Adrenal gland (tissue), 12 donors: ENCODE data around the gene FOXO3. TPM values are rescaled to one million over a fixed set of nuclear protein-coding genes. Genes with fewer than 3 reads are reported as not detected.

ENCODE experiments used
- DNase-seq, 7 donors: peaks; one replicate each; pipeline ENCODE4 v3.0.0-alpha.2; 2019 to 2020
- H3K27ac ChIP-seq, 5 donors: fragments of 200-600 bp; sonication (generic) in 4 of 5; 1 replicate in 3 of 5; 2 replicates in 2 of 5; pipeline versions ENCODE4 v1.5.1 to v1.8.0; 2016 to 2020; ENCODE audit warnings: mild to moderate bottlenecking in 1 of 5
- H3K27me3 ChIP-seq: fragments of 200-600 bp; 2 replicates; pipeline ENCODE4 v1.8.0; 2021
- H3K36me3 ChIP-seq, 2 donors: fragments of 200-600 bp; replicated peaks in 1 of 2; 1 replicate in 1 of 2; 2 replicates in 1 of 2; pipeline versions ENCODE4 v1.5.1 to v1.8.0; 2018 to 2022
- H3K4me1 ChIP-seq, 2 donors: fragments of 200-600 bp; replicated peaks in 1 of 2; 1 replicate in 1 of 2; 2 replicates in 1 of 2; pipeline versions ENCODE4 v1.5.1 to v1.8.0; 2018 to 2021
- H3K4me3 ChIP-seq, 4 donors: fragments of 200-600 bp; sonication (generic) in 3 of 4; one replicate each; pipeline ENCODE4 v1.5.1; 2016 to 2018
- H3K9me3 ChIP-seq, 3 donors: fragments of 200-600 bp; sonication (generic) in 1 of 3; replicated peaks in 1 of 3; 1 replicate in 2 of 3; 2 replicates in 1 of 3; pipeline versions ENCODE4 v1.5.1 to v1.8.0; 2016 to 2021
- POLR2A ChIP-seq, 2 donors: fragments of 450-650 bp; IDR thresholded peaks; one replicate each; pipeline ENCODE4 v1.6.1; 2017; ENCODE audit warnings: antibody characterized with exemption in 2 of 2, mild to moderate bottlenecking in 2 of 2, moderate library complexity in 1 of 2
- WGBS, 4 donors: extraction: QIAGEN DNeasy Blood & Tissue Kit in 2 of 4; methylation state at CpG; one replicate each; pipeline versions ENCODE4 v1.1.5 to v1.1.7; 2013 to 2017; 5-methylcytosine and 5-hydroxymethylcytosine counted together
- intact Hi-C, 2 donors: fragments of 100-400 bp; cut with DNase I; formaldehyde crosslinking; loops; one replicate each; pipeline versions ENCODE4 v1.14.1 to v1.15.0; 2022 to 2023
- polyA plus RNA-seq, 3 donors: library from polyadenylated mRNA; stranded (reverse); fragments of 200-250 nt in 2 of 3; fragments of 350-450 nt in 1 of 3; fragmentation: Illumina TruSeq in 1 of 3; extraction: RNeasy Lipid Tissue Mini Kit (QIAGEN cat#74804) in 1 of 3; gene quantifications; one replicate each; pipeline ENCODE4 v1.2.3, GENCODE V29; 2013 to 2014
- total RNA-seq, 9 donors: library from RNA; depleted of rRNA in 4 of 9; stranded (reverse); fragments of >200 nt in 4 of 9; fragments of 120-200 nt in 1 of 9; fragmentation: NEBNext Ultra II Directional in 1 of 9; extraction: Animal tissue kit (Norgen Biotek cat#: 25700) in 1 of 9; gene quantifications; one replicate each; pipeline versions ENCODE4 v1.1.0 to v1.2.4, GENCODE V29; 2013 to 2023
- TF ChIP-seq, protein P1 (sequence below), 6 experiments: fragments of 450-650 bp in 4 of 6; fragments of 200-600 bp in 2 of 6; sonication (generic) in 1 of 6; IDR thresholded peaks; 1 replicate in 5 of 6; 2 replicates in 1 of 6; pipeline versions ENCODE4 v1.5.1 to v1.8.0; 2016 to 2021; ENCODE audit warnings: antibody characterized with exemption in 6 of 6, mild to moderate bottlenecking in 2 of 6, moderate library complexity in 1 of 6
- donor health status: healthy with polysubstance abuse.
- donor health status: Bipolar disorder and iron deficiency.
- donor health status: DM: yes; HTN: yes; CAD: no.
- donor health status: DM: no; HTN: no; CAD: no.
- donor health status: DM: no; HTN: no; CAD: no.
- donor health status: DM: yes; HTN: yes; CAD: no.

Gene FOXO3
- total and polyA plus RNA-seq, 12 donors, result 8.3 to 38.7 (median 23.4) TPM

DNA sequence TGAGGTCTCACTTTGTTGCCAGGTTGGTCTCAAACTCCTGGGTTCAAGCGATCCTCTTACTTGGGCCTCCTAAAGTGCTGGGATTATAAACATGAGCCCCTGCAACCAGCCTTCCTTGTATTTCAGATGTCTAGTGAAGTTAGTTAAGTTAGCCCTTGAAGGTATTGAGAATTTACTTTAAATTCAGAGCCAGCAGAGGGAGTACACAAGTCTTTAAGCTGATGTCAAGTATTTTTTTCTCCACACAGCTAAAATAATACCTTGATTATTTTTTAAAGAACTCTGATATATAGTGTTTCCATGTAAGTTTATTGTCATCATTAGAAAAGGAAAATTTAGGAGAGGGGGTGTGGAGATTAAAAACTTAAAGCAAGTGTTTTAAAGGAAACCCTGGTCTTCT lies 9.8 kb downstream of the FOXO3 start:
- Histone ChIP-seq H3K4me1 (peaks cover 18 to 55% of the 10 kb centered on the region in 2 donors), H3K27ac (no peak overlapping the region), H3K9me3 (no peaks in the 10 kb centered on the region), H3K4me3 (no peak overlapping the region), H3K27me3 (no peaks in the 10 kb centered on the region), H3K36me3 (peaks cover 0 to 24% of the 10 kb centered on the region in 2 donors)
- DNase-seq, result no peak
- TF ChIP-seq POLR2A (IDR thresholded peaks at IDR 0.05), result no peak
- TF ChIP-seq, protein P1, sequence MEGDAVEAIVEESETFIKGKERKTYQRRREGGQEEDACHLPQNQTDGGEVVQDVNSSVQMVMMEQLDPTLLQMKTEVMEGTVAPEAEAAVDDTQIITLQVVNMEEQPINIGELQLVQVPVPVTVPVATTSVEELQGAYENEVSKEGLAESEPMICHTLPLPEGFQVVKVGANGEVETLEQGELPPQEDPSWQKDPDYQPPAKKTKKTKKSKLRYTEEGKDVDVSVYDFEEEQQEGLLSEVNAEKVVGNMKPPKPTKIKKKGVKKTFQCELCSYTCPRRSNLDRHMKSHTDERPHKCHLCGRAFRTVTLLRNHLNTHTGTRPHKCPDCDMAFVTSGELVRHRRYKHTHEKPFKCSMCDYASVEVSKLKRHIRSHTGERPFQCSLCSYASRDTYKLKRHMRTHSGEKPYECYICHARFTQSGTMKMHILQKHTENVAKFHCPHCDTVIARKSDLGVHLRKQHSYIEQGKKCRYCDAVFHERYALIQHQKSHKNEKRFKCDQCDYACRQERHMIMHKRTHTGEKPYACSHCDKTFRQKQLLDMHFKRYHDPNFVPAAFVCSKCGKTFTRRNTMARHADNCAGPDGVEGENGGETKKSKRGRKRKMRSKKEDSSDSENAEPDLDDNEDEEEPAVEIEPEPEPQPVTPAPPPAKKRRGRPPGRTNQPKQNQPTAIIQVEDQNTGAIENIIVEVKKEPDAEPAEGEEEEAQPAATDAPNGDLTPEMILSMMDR (IDR thresholded peaks at IDR 0.05), result no peak
- WGBS, 4 donors, result 91 to 100% (median 98%) methylated on average over 1 of the region's 1 CpG
- intact Hi-C loops, result no loop called here

DNA sequence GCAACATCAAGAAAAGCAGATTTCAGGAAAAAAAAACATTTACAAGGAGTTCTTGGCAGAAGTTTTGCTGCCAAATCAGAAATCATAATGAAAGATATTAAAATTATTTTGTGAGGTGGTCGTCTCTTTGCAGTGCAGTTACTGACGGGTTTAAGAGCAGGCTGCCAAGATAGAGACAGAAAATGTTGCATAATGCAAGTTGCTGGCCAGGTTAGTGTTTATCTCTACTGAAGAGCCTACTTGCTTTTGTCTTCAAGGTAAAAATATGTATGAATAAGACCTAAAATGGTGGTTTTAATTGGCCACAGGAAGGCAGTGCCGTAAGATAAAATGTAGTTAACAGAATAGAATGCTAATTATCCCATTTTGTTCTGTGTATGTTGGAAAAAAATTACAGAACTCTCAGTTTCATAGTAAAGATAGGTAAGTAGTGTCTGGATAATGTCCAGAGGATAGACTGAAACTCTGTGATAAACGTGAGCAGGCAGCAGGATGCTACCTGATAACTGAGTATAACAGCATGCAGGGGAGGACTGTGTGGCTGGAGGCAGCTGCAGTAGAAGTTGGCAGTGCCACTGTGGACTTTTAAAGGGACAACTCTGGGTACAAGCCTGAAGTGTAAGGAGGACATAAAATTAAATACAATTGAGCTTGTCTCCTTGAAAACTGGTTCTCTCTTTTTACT lies 13.9 kb downstream of the FOXO3 start:
- Histone ChIP-seq H3K36me3 (peaks cover 0 to 12% of the 10 kb centered on the region in 2 donors), H3K4me3 (no peak overlapping the region), H3K27ac (no peak overlapping the region), H3K9me3 (no peaks in the 10 kb centered on the region), H3K27me3 (no peaks in the 10 kb centered on the region), H3K4me1 (peaks cover 20 to 57% of the 10 kb centered on the region in 2 donors)
- 39 to 55% (median 41%) methylated on average over 4 of the region's 4 CpGs for WGBS, 4 donors
- DNase-seq, result no peak
- intact Hi-C loops, result no loop called here
- TF ChIP-seq, protein P1 (IDR thresholded peaks at IDR 0.05), result no peak
- no peak for TF ChIP-seq POLR2A (IDR thresholded peaks at IDR 0.05)

- Histone ChIP-seq H3K27me3 (no peaks in the 10 kb centered on the region), H3K36me3 (peaks cover 0 to 2% of the 10 kb centered on the region in 2 donors), H3K4me3 (no peak overlapping the region), H3K27ac (no peak overlapping the region), H3K9me3 (no peaks in the 10 kb centered on the region), H3K4me1 (peaks cover 20 to 65% of the 10 kb centered on the region in 2 donors)
- intact Hi-C loops, result no loop called here
- 82 to 96% (median 88%) methylated on average over 2 of the region's 2 CpGs for WGBS, 4 donors
- TF ChIP-seq, protein P1 (IDR thresholded peaks at IDR 0.05), result no peak
- TF ChIP-seq POLR2A (IDR thresholded peaks at IDR 0.05), result no peak
- DNase-seq, result no peak
Observed at GRCh38 chr6:108575905-108576494, 15.3 kb downstream of the FOXO3 start.

DNA sequence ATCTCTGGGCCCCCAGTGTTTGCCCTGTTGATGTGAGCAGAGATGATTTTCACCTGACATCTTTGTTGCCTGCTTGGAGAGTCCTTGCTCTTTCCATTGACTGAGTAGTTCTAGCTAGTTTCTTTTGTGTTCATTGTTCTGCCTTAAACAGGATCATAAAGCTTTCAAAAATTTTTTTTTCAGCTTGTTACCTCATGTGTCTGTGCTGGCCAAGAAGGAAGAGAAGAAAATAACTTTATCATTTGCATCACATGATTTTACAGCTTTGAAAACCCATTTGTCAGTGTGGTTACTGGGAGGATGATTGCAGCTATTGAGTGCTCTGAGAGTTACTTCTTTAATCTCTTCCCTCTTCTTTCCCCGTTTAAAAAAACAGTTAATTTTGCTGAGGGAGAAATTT lies 16.0 kb downstream of the FOXO3 start:
- no peak for DNase-seq
- H3K4me1 ChIP-seq, result peaks cover 20 to 72% of the 10 kb centered on the region in 2 donors
- intact Hi-C loops, result no loop called here
- no peak for TF ChIP-seq POLR2A (IDR thresholded peaks at IDR 0.05)
- TF ChIP-seq, protein P1 (IDR thresholded peaks at IDR 0.05), result no peak
- H3K9me3 ChIP-seq, result no peaks in the 10 kb centered on the region
- no peaks in the 10 kb centered on the region for H3K27me3 ChIP-seq
- H3K4me3 ChIP-seq, result no peak overlapping the region
- WGBS, 4 donors, result 45 to 66% (median 56%) methylated on average over 1 of the region's 1 CpG
- no peaks in the 10 kb centered on the region for H3K36me3 ChIP-seq
- peak overlapping the region in 1 of 5 donors; percentile 31 for H3K27ac ChIP-seq
